Glutamatergic neuron (in vitro differentiated cells): ENCODE results near the gene CFAP57. TPM values are rescaled to one million over a fixed set of nuclear protein-coding genes. Genes with fewer than 3 reads are reported as not detected.

Source experiments
- DNase-seq: peaks from one replicate; pipeline ENCODE4 v3.0.0; 2022
- H3K27ac Mint-ChIP-seq: one replicate; pipeline ENCODE4 v1.8.0; 2020; ENCODE audit warnings: mild to moderate bottlenecking, mixed read lengths, inconsistent platforms; ENCODE audit not compliant: unreplicated experiment
- H3K27me3 Mint-ChIP-seq: one replicate; pipeline ENCODE4 v1.8.0; 2020; ENCODE audit warnings: mild to moderate bottlenecking, moderate library complexity, mixed read lengths, inconsistent platforms; ENCODE audit not compliant: unreplicated experiment
- H3K36me3 Mint-ChIP-seq: one replicate; pipeline ENCODE4 v1.8.0; 2020; ENCODE audit warnings: mild to moderate bottlenecking, mixed read lengths, inconsistent platforms; ENCODE audit not compliant: unreplicated experiment
- H3K4me1 Mint-ChIP-seq: one replicate; pipeline ENCODE4 v1.8.0; 2020; ENCODE audit warnings: mild to moderate bottlenecking, low read depth, mixed read lengths, inconsistent platforms; ENCODE audit not compliant: unreplicated experiment
- H3K4me3 Mint-ChIP-seq: one replicate; pipeline ENCODE4 v1.8.0; 2020; ENCODE audit warnings: mild to moderate bottlenecking, mixed read lengths, inconsistent platforms; ENCODE audit not compliant: unreplicated experiment
- H3K9me3 Mint-ChIP-seq: one replicate; pipeline ENCODE4 v1.8.0; 2020; ENCODE audit warnings: mild to moderate bottlenecking, moderate library complexity, mixed read lengths, inconsistent platforms; ENCODE audit not compliant: unreplicated experiment
- CTCF ChIP-seq: fragments of 200-600 bp; sonication (generic); IDR thresholded peaks from one replicate; pipeline ENCODE4 v1.5.0; 2021; ENCODE audit not compliant: partially characterized antibody, unreplicated experiment
- total RNA-seq: library from RNA; stranded (reverse); fragmentation: NEBNext Ultra II Directional; extraction: Animal tissue kit (Norgen Biotek cat#: 25700); gene quantifications from one replicate; pipeline ENCODE4 v1.2.1, GENCODE V29; 2021; ENCODE audit not compliant: unreplicated experiment

CFAP57 gene
- total RNA-seq, 1 donor from 2014 or later: 5.0 TPM

- peaks cover 7% of the 10 kb centered on the region for H3K4me1 Mint-ChIP-seq
- TF ChIP-seq CTCF: no peak
- H3K36me3 Mint-ChIP-seq: peaks cover under 1% of the 10 kb centered on the region
- no peak overlapping the region for H3K4me3 Mint-ChIP-seq
- H3K27me3 Mint-ChIP-seq: peaks cover 3% of the 10 kb centered on the region
- no peak for DNase-seq
- H3K9me3 Mint-ChIP-seq: peaks cover 7% of the 10 kb centered on the region
- no peak overlapping the region for H3K27ac Mint-ChIP-seq
These were observed 100.0 kb downstream of the CFAP57 start for GRCh38 chr1:43272161-43272560.

- no peak for TF ChIP-seq CTCF
- DNase-seq: no peak
- peaks cover 3% of the 10 kb centered on the region for H3K27me3 Mint-ChIP-seq
- no peaks in the 10 kb centered on the region for H3K36me3 Mint-ChIP-seq
- H3K4me1 Mint-ChIP-seq: peaks cover 7% of the 10 kb centered on the region
- H3K4me3 Mint-ChIP-seq: no peak overlapping the region
- H3K27ac Mint-ChIP-seq: no peak overlapping the region
- peaks cover 7% of the 10 kb centered on the region for H3K9me3 Mint-ChIP-seq
These were observed 100.7 kb downstream of the CFAP57 start for GRCh38 chr1:43272576-43273571.

GRCh38 chr1:43273708-43274107, 101.6 kb downstream of the CFAP57 start:
- Mint-ChIP-seq H3K36me3 (no peaks in the 10 kb centered on the region), H3K27me3 (peaks cover 3% of the 10 kb centered on the region), H3K4me3 (no peak overlapping the region), H3K4me1 (peaks cover 7% of the 10 kb centered on the region), H3K27ac (no peak overlapping the region), H3K9me3 (peaks cover 7% of the 10 kb centered on the region)
- no peak for TF ChIP-seq CTCF
- no peak for DNase-seq

- H3K4me3 Mint-ChIP-seq: no peak overlapping the region
- no peak overlapping the region for H3K27ac Mint-ChIP-seq
- H3K4me1 Mint-ChIP-seq: peaks cover 7% of the 10 kb centered on the region
- no peak for TF ChIP-seq CTCF
- H3K36me3 Mint-ChIP-seq: no peaks in the 10 kb centered on the region
- H3K9me3 Mint-ChIP-seq: peaks cover 7% of the 10 kb centered on the region
- peaks cover 3% of the 10 kb centered on the region for H3K27me3 Mint-ChIP-seq
- no peak for DNase-seq
These were observed 102.1 kb downstream of the CFAP57 start for GRCh38 chr1:43274125-43274803.
